Colonic mucosa (tissue), 4 donors: ENCODE results near the gene LRRC4B. TPM values are rescaled to one million over a fixed set of nuclear protein-coding genes. Genes with fewer than 3 reads are reported as not detected.

Experiments used
- DNase-seq: peaks from one replicate; pipeline ENCODE4 v3.0.0-alpha.2; 2020
- H3K27ac ChIP-seq: fragments of 200-600 bp; one replicate; pipeline ENCODE4 v1.8.0; 2021
- H3K27me3 ChIP-seq: fragments of 200-600 bp; one replicate; pipeline ENCODE4 v1.8.0; 2021
- H3K36me3 ChIP-seq: fragments of 200-600 bp; one replicate; pipeline ENCODE4 v1.8.0; 2021
- H3K4me1 ChIP-seq: fragments of 200-600 bp; one replicate; pipeline ENCODE4 v1.8.0; 2021; ENCODE audit warnings: mild to moderate bottlenecking
- H3K4me3 ChIP-seq: fragments of 200-600 bp; one replicate; pipeline ENCODE4 v1.8.0; 2021
- H3K9ac ChIP-seq, 2 donors: one replicate each; pipeline ENCODE4 v1.7.0; 2013; ENCODE audit warnings: control low read depth in 2 of 2, low read depth in 2 of 2, low read length in 2 of 2
- H3K9me3 ChIP-seq: fragments of 200-600 bp; one replicate; pipeline ENCODE4 v1.8.0; 2021
- CTCF ChIP-seq: fragments of 200-600 bp; IDR thresholded peaks from one replicate; pipeline ENCODE4 v1.8.0; 2022; ENCODE audit warnings: antibody characterized with exemption, mild to moderate bottlenecking
- intact Hi-C: fragments of 100-400 bp; cut with DNase I; formaldehyde crosslinking; loops from one replicate; pipeline ENCODE4 v1.14.1; 2022
- total RNA-seq, 2 donors: library from RNA; stranded (reverse); fragmentation: NEBNext Ultra II Directional in 1 of 2; extraction: Animal tissue kit (Norgen Biotek cat#: 25700) in 1 of 2; gene quantifications; one replicate each; pipeline ENCODE4 v1.2.1, GENCODE V29; 2021
- donor health status: healthy.
- donor health status: DM: no; HTN: no; CAD: no.
- donor health status: DM: no; HTN: no; CAD: no.

Gene LRRC4B
- total RNA-seq, 2 donors from 2014 or later = 1.1 TPM

- no peak for TF ChIP-seq CTCF
- H3K9ac ChIP-seq = no peak overlapping the region
- no peaks in the 10 kb centered on the region for H3K4me1 ChIP-seq
- no peaks in the 10 kb centered on the region for H3K9me3 ChIP-seq
- DNase-seq = no peak
- no peak overlapping the region for H3K27ac ChIP-seq
- no peaks in the 10 kb centered on the region for H3K27me3 ChIP-seq
- intact Hi-C loops = no loop called here
- no peak overlapping the region for H3K4me3 ChIP-seq
- peaks cover 9% of the 10 kb centered on the region for H3K36me3 ChIP-seq
Observed at GRCh38 chr19:50482916-50483315, 85.3 kb downstream of the LRRC4B start.

GRCh38 chr19:50482271-50482855, 85.9 kb downstream of the LRRC4B start:
- DNase-seq = no peak
- intact Hi-C loops = no loop called here

GRCh38 chr19:50481351-50482149, 86.7 kb downstream of the LRRC4B start:
- Histone ChIP-seq H3K9me3 (no peaks in the 10 kb centered on the region), H3K9ac (no peak overlapping the region), H3K4me3 (no peak overlapping the region), H3K4me1 (peaks cover 8% of the 10 kb centered on the region), H3K36me3 (peaks cover 9% of the 10 kb centered on the region), H3K27ac (no peak overlapping the region), H3K27me3 (no peaks in the 10 kb centered on the region)
- TF ChIP-seq CTCF = no peak
- intact Hi-C loops = no loop called here
- DNase-seq = no peak

More at GRCh38 chr19:50482271-50482855, 85.9 kb downstream of the LRRC4B start:
- H3K9me3 ChIP-seq = no peaks in the 10 kb centered on the region
- no peak for TF ChIP-seq CTCF
- no peaks in the 10 kb centered on the region for H3K27me3 ChIP-seq
- peaks cover 9% of the 10 kb centered on the region for H3K36me3 ChIP-seq
- H3K4me1 ChIP-seq = peaks cover 4% of the 10 kb centered on the region
- H3K4me3 ChIP-seq = no peak overlapping the region
- H3K9ac ChIP-seq = no peak overlapping the region
- no peak overlapping the region for H3K27ac ChIP-seq

GRCh38 chr19:50480281-50481111, 87.7 kb downstream of the LRRC4B start:
- H3K36me3 ChIP-seq = peaks cover 9% of the 10 kb centered on the region
- intact Hi-C loops = no loop called here

More at GRCh38 chr19:50480281-50481111, 87.7 kb downstream of the LRRC4B start:
- Histone ChIP-seq H3K4me3 (no peak overlapping the region), H3K27me3 (no peaks in the 10 kb centered on the region), H3K9me3 (no peaks in the 10 kb centered on the region), H3K27ac (no peak overlapping the region), H3K4me1 (peaks cover 8% of the 10 kb centered on the region), H3K9ac (no peak overlapping the region)
- no peak for DNase-seq
- no peak for TF ChIP-seq CTCF
